Thoracic aorta (tissue), 2 donors: ENCODE data around the gene ARHGAP24. TPM values are rescaled to one million over a fixed set of nuclear protein-coding genes. Genes with fewer than 3 reads are reported as not detected.

Experiments
- ATAC-seq: fragments of 150-250 bp; one replicate; pipeline ENCODE4 v1.8.0; 2017; ENCODE audit warnings: low read depth; ENCODE audit not compliant: insufficient number of reproducible peaks, low FRiP score
- DNase-seq: peaks from one replicate; pipeline ENCODE4 v3.0.0-alpha.2; 2020; ENCODE audit warnings: low spot score
- H3K27ac ChIP-seq, 2 donors: fragments of 200-600 bp; sonication (generic); 1 replicate in 1 of 2; 2 replicates in 1 of 2; pipeline ENCODE4 v1.5.1; 2016; ENCODE audit warnings: mild to moderate bottlenecking in 2 of 2, moderate library complexity in 2 of 2
- H3K27me3 ChIP-seq: fragments of 200-600 bp; sonication (generic); replicated peaks from 2 replicates; pipeline ENCODE4 v1.6.0; 2016; ENCODE audit warnings: mild to moderate bottlenecking; ENCODE audit not compliant: insufficient read depth
- H3K36me3 ChIP-seq: fragments of 200-600 bp; sonication (generic); one replicate; pipeline ENCODE4 v1.5.1; 2016
- H3K4me1 ChIP-seq, 2 donors: fragments of 200-600 bp; sonication (generic); 1 replicate in 1 of 2; 2 replicates in 1 of 2; pipeline versions ENCODE4 v1.5.1 to v1.6.0; 2016; ENCODE audit warnings: low read depth in 2 of 2, mild to moderate bottlenecking in 1 of 2; ENCODE audit not compliant: control insufficient read depth in 1 of 2
- H3K4me3 ChIP-seq: fragments of 200-600 bp; sonication (generic); 2 replicates; pipeline ENCODE4 v1.5.1; 2016; ENCODE audit warnings: mild to moderate bottlenecking
- H3K9me3 ChIP-seq: fragments of 200-600 bp; sonication (generic); 2 replicates; pipeline ENCODE4 v1.5.1; 2016
- CTCF ChIP-seq: fragments of 200-600 bp; sonication (generic); IDR thresholded peaks from one replicate; pipeline ENCODE4 v1.5.1; 2019; ENCODE audit warnings: antibody characterized with exemption
- total RNA-seq, 2 donors: library from RNA; depleted of rRNA; stranded (reverse); fragments of >200 nt; gene quantifications; one replicate each; pipeline versions ENCODE4 v1.1.0 to v1.2.3, GENCODE V29; 2016

Gene ARHGAP24
- total RNA-seq, 2 donors from 2014 or later, result 30.1 to 43.6 TPM

GRCh38 chr4:85967872-85968271, 492.9 kb downstream of the ARHGAP24 start:
- Histone ChIP-seq H3K27me3 (no peaks in the 10 kb centered on the region), H3K36me3 (no peaks in the 10 kb centered on the region), H3K4me3 (no peak overlapping the region), H3K9me3 (no peaks in the 10 kb centered on the region), H3K27ac (no peak overlapping the region), H3K4me1 (peaks cover 16 to 20% of the 10 kb centered on the region in 2 donors)
- DNase-seq (no peak), ATAC-seq (no peak)
- no peak for TF ChIP-seq CTCF

GRCh38 chr4:85968945-85969819, 494.2 kb downstream of the ARHGAP24 start:
- ATAC-seq (peak; percentile 74), DNase-seq (no peak)
- Histone ChIP-seq H3K4me3 (no peak overlapping the region), H3K27me3 (no peaks in the 10 kb centered on the region), H3K9me3 (no peaks in the 10 kb centered on the region), H3K4me1 (peaks cover 16 to 20% of the 10 kb centered on the region in 2 donors), H3K27ac (no peak overlapping the region), H3K36me3 (no peaks in the 10 kb centered on the region)
- peak; percentile 57 for TF ChIP-seq CTCF

GRCh38 chr4:85970535-85970934, 495.6 kb downstream of the ARHGAP24 start:
- peaks cover 16 to 20% of the 10 kb centered on the region in 2 donors for H3K4me1 ChIP-seq
- no peak overlapping the region for H3K4me3 ChIP-seq
- H3K27ac ChIP-seq, result no peak overlapping the region
- no peaks in the 10 kb centered on the region for H3K27me3 ChIP-seq
- no peak for ATAC-seq
- H3K9me3 ChIP-seq, result no peaks in the 10 kb centered on the region
- no peak for TF ChIP-seq CTCF
- DNase-seq, result no peak
- no peaks in the 10 kb centered on the region for H3K36me3 ChIP-seq

- Histone ChIP-seq H3K9me3 (no peaks in the 10 kb centered on the region), H3K27ac (no peak overlapping the region), H3K4me3 (no peak overlapping the region), H3K36me3 (no peaks in the 10 kb centered on the region), H3K27me3 (no peaks in the 10 kb centered on the region), H3K4me1 (no peaks in the 10 kb centered on the region)
- DNase-seq (no peak), ATAC-seq (no peak)
- TF ChIP-seq CTCF, result no peak
Measured at GRCh38 chr4:85979276-85979675, 504.3 kb downstream of the ARHGAP24 start.

- no peaks in the 10 kb centered on the region for H3K9me3 ChIP-seq
- no peak overlapping the region for H3K27ac ChIP-seq
- no peak for TF ChIP-seq CTCF
- H3K4me1 ChIP-seq, result no peaks in the 10 kb centered on the region
- H3K27me3 ChIP-seq, result no peaks in the 10 kb centered on the region
- H3K36me3 ChIP-seq, result no peaks in the 10 kb centered on the region
- ATAC-seq (no peak), DNase-seq (no peak)
- no peak overlapping the region for H3K4me3 ChIP-seq
Measured at GRCh38 chr4:85986266-85986665, 511.3 kb downstream of the ARHGAP24 start.
